GM12892 (cell line): ENCODE results near the gene GEMIN8.

Experiments
- POLR2A ChIP-seq: IDR thresholded peaks from 2 replicates; pipeline ENCODE4 v1.6.1; 2011; ENCODE audit warnings: low read depth, low read length, control low read depth
- POLR2AphosphoS5 ChIP-seq: IDR thresholded peaks from 2 replicates; pipeline ENCODE4 v1.6.1; 2011; ENCODE audit warnings: low read depth, low read length, control low read depth

- TF ChIP-seq POLR2A (no peak), POLR2AphosphoS5 (no peak)
Observed at GRCh38 chrX:14062524-14062923, 32.8 kb upstream of the GEMIN8 start.
